K562 (cell line): Measurements from ENCODE around the gene ADIPOQ. TPM values are rescaled to one million over a fixed set of nuclear protein-coding genes. Genes with fewer than 3 reads are reported as not detected.

ENCODE experiments used
- HCFC1 ChIP-seq: IDR thresholded peaks from 2 replicates; pipeline ENCODE4 v1.6.1; 2012; ENCODE audit warnings: low read depth, low read length, improper control_type of control experiment
- MYC ChIP-seq, 2 experiments: fragments of 250-450 bp in 1 of 2; sonication (Bioruptor Pico) in 1 of 2; IDR thresholded peaks; 2 replicates each; pipeline versions ENCODE4 v1.5.1 to v1.6.1; 2012 to 2021; ENCODE audit warnings: low read depth in 2 of 2, borderline replicate concordance in 1 of 2, improper control_type of control experiment in 1 of 2, low read length in 1 of 2, mild to moderate bottlenecking in 1 of 2, moderate library complexity in 1 of 2
- PBX2 ChIP-seq, 2 experiments: IDR thresholded peaks in 1 of 2; conservative IDR thresholded peaks in 1 of 2; 2 replicates each; pipeline ENCODE4 v1.6.1; 2016; ENCODE audit warnings: low read depth in 2 of 2, mild to moderate bottlenecking in 1 of 2, missing compliant biosample characterization in 1 of 2, missing genetic modification characterization in 1 of 2, moderate library complexity in 1 of 2
- POLR2B ChIP-seq: fragments of 450-650 bp; IDR thresholded peaks from 2 replicates; pipeline ENCODE4 v1.6.1; 2018; ENCODE audit warnings: low read depth; ENCODE audit not compliant: partially characterized antibody
- SREBF1 ChIP-seq: fragments of 150-350 bp; IDR thresholded peaks from 2 replicates; pipeline ENCODE4 v1.6.1; 2014; ENCODE audit warnings: antibody characterized with exemption, low read depth, low read length, borderline replicate concordance
- TAF9B ChIP-seq: fragments of 450-650 bp; IDR thresholded peaks from 2 replicates; pipeline ENCODE4 v1.6.1; 2018; ENCODE audit warnings: mild to moderate bottlenecking; ENCODE audit not compliant: partially characterized antibody
- TBP ChIP-seq: optimal IDR thresholded peaks from 2 replicates; pipeline ENCODE3; 2011; ENCODE audit warnings: low read depth, low read length, improper control_type of control experiment
- ZNF253 ChIP-seq: fragments of 250-450 bp; sonication (Bioruptor Pico); conservative IDR thresholded peaks from 2 replicates; pipeline ENCODE4 v1.6.1; 2021; ENCODE audit warnings: mild to moderate bottlenecking
- ZNF324 ChIP-seq: fragments of 250-450 bp; sonication (Bioruptor Pico); IDR thresholded peaks from 2 replicates; pipeline ENCODE4 v1.4.0; 2020; ENCODE audit warnings: mild to moderate bottlenecking
- ZSCAN29 ChIP-seq: fragments of 450-650 bp; IDR thresholded peaks from 2 replicates; pipeline ENCODE4 v1.6.1; 2017
- polyA plus RNA-seq, 8 experiments: library from polyadenylated mRNA; depleted of rRNA in 4 of 8; stranded (reverse) in 5 of 8; unstranded in 3 of 8; fragments of >200 nt; fragmentation: Nextera tagmentation in 2 of 8; fragmentation: Illumina TruSeq in 1 of 8; extraction: Ambion mirVana in 2 of 8; extraction: Trizol in 1 of 8; gene quantifications; 2 replicates each; pipeline versions ENCODE4 v1.2.1 to v1.2.3, GENCODE V29; 2011 to 2014; ENCODE audit warnings: inconsistent platforms in 1 of 8, missing spikeins in 1 of 8
- total RNA-seq, 7 experiments: library from RNA; depleted of rRNA in 6 of 7; stranded (reverse); fragments of >200 nt in 6 of 7; fragmentation: Illumina TruSeq in 2 of 7; extraction: Trizol in 2 of 7; gene quantifications; 2 replicates each; pipeline versions ENCODE4 v1.2.1 to v1.2.3, GENCODE V29; 2011 to 2021; ENCODE audit warnings: low replicate concordance in 1 of 7
- TF ChIP-seq, protein P1 (sequence below): fragments of 450-650 bp; IDR thresholded peaks from 2 replicates; pipeline ENCODE4 v1.6.1; 2017; ENCODE audit warnings: antibody characterized with exemption, mild to moderate bottlenecking
- TF ChIP-seq, protein P2 (sequence below): fragments of 450-650 bp; formaldehyde crosslinking; conservative IDR thresholded peaks from 2 replicates; pipeline ENCODE4 v1.4.0; 2022; ENCODE audit warnings: mild to moderate bottlenecking, missing genetic modification characterization
- TF ChIP-seq, protein P3 (sequence below), 2 experiments: fragments of 250-450 bp in 1 of 2; fragments of 450-650 bp in 1 of 2; sonication (Bioruptor Pico) in 1 of 2; IDR thresholded peaks; 2 replicates each; pipeline versions ENCODE4 v1.6.1 to v1.8.0; 2016 to 2021; ENCODE audit warnings: mild to moderate bottlenecking in 2 of 2, moderate library complexity in 2 of 2, missing compliant biosample characterization in 1 of 2, missing genetic modification characterization in 1 of 2

ADIPOQ gene
- total and polyA plus RNA-seq, 9 of the 15 experiments (the other 6 are each of a cell fraction or from before 2014, with no cell fraction given) = 0.01 to 0.04 (median 0.03) TPM; not detected in 4

DNA sequence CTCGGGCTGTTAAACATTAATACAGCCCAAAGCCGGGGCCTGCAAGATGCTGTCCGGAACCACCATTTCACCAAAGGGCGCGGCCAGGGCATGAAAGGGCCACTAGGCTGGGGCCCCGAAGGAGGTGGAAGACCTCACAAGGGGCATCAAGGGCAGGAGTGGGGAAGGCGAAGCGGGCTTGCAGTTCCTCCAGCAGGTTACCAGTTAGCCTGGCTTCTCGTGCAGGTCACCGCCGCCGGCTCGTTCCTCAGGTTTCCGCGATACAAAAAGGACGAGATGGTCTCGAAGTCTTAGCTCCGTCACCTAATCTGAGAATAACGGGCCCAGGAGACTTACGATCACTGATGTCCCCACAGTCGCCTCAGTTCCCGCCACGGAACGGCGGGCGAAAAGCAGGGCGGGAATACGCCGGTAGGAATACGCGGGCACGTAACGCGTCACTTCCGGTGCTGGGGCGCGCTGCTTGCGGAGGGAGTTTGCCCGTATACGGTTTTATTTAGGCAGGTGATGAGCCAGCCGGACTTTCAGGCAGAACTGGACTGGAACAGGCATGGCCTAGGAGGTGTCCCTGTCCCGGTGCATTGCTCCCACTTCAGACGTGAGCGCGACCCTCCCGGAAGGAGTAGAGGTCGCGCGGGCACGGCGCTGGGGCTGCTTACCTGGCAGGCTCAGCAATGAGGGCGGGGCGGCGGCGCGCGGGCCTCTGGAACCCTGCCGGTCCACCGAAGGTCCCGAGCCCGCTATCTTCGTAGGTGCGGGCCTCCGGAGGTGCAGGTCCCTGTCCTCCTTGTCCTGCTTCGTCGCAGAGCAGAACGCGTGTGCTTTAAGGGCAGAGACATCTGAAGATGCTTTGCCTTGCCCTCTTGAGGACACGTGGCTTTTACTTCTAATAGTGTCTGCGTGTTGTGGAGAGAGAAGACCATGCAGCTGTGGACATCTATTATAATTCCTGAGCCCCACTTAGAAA is 36.1 kb upstream of the ADIPOQ start, which contains the start of gene RFC4 (continued):
- TF ChIP-seq, protein P1, sequence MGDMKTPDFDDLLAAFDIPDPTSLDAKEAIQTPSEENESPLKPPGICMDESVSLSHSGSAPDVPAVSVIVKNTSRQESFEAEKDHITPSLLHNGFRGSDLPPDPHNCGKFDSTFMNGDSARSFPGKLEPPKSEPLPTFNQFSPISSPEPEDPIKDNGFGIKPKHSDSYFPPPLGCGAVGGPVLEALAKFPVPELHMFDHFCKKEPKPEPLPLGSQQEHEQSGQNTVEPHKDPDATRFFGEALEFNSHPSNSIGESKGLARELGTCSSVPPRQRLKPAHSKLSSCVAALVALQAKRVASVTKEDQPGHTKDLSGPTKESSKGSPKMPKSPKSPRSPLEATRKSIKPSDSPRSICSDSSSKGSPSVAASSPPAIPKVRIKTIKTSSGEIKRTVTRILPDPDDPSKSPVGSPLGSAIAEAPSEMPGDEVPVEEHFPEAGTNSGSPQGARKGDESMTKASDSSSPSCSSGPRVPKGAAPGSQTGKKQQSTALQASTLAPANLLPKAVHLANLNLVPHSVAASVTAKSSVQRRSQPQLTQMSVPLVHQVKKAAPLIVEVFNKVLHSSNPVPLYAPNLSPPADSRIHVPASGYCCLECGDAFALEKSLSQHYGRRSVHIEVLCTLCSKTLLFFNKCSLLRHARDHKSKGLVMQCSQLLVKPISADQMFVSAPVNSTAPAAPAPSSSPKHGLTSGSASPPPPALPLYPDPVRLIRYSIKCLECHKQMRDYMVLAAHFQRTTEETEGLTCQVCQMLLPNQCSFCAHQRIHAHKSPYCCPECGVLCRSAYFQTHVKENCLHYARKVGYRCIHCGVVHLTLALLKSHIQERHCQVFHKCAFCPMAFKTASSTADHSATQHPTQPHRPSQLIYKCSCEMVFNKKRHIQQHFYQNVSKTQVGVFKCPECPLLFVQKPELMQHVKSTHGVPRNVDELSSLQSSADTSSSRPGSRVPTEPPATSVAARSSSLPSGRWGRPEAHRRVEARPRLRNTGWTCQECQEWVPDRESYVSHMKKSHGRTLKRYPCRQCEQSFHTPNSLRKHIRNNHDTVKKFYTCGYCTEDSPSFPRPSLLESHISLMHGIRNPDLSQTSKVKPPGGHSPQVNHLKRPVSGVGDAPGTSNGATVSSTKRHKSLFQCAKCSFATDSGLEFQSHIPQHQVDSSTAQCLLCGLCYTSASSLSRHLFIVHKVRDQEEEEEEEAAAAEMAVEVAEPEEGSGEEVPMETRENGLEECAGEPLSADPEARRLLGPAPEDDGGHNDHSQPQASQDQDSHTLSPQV = peak; percentile 82
- peak; percentile 76 for TF ChIP-seq TAF9B
- no peak for TF ChIP-seq PBX2 (CRISPR knock-in tag; IDR thresholded peaks at IDR 0.05; ENCODE audit: low read depth)
- TF ChIP-seq PBX2 (tag; conservative IDR thresholded peaks at IDR 0.05; ENCODE audit: low read depth) = no peak
- TF ChIP-seq ZNF253 (CRISPR knock-in tag) = no peak
- TF ChIP-seq, protein P2, sequence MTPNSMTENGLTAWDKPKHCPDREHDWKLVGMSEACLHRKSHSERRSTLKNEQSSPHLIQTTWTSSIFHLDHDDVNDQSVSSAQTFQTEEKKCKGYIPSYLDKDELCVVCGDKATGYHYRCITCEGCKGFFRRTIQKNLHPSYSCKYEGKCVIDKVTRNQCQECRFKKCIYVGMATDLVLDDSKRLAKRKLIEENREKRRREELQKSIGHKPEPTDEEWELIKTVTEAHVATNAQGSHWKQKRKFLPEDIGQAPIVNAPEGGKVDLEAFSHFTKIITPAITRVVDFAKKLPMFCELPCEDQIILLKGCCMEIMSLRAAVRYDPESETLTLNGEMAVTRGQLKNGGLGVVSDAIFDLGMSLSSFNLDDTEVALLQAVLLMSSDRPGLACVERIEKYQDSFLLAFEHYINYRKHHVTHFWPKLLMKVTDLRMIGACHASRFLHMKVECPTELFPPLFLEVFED = 0 out of 2 replicates have a peak, but pooled peaks have one; percentile 21
- no peak for TF ChIP-seq SREBF1
- TF ChIP-seq ZNF324 (CRISPR knock-in tag) = no peak
- TF ChIP-seq HCFC1 = peak; percentile 73
- TF ChIP-seq ZSCAN29 = peak; percentile 57; the same call in 1 of the 2 replicates
- peak; percentile 71 for TF ChIP-seq MYC (IDR thresholded peaks at IDR 0.05; ENCODE audit: low read depth, low read length)
- peak; percentile 89; the same call in 1 of the 2 replicates for TF ChIP-seq MYC (CRISPR knock-in tag; IDR thresholded peaks at IDR 0.05; ENCODE audit: borderline replicate concordance, low read depth)
- TF ChIP-seq TBP = peak; percentile 79
- TF ChIP-seq, protein P3, sequence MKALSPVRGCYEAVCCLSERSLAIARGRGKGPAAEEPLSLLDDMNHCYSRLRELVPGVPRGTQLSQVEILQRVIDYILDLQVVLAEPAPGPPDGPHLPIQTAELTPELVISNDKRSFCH (CRISPR knock-in tag; IDR thresholded peaks at IDR 0.05) = no peak
- TF ChIP-seq, protein P3 (tag; IDR thresholded peaks at IDR 0.05) = 0 out of 2 replicates have a peak, but pooled peaks have one; percentile 12
- TF ChIP-seq POLR2B = peak; percentile 85
